Limb (tissue), 2 donors: Measurements from ENCODE around the gene MORN5.

ENCODE experiments used
- DNase-seq, 2 donors: peaks; one replicate each; pipeline ENCODE4 v3.0.0-alpha.2; 2016; ENCODE audit errors: extremely low spot score in 2 of 2

MORN5 gene

DNA sequence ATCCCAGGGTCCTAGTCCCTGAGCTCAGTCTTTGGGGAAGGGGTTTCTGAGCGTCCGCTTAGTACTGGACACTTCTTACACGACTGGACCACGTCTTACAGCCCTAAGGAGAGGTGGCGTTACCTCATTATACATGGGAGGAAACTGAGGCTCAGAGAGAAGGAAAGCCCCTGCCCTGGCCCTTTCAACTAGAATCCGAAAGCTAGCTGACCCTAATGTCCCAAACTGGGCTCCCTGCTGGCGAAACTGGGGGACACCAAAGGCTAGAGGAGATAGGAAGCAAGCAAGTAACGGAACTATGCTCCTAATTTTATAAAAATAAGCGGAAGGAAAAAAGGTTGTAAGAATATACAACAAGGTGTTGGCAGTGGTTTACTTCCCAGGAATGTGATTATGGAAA, 54.8 kb downstream of the MORN5 start:
- DNase-seq = no peak

DNA sequence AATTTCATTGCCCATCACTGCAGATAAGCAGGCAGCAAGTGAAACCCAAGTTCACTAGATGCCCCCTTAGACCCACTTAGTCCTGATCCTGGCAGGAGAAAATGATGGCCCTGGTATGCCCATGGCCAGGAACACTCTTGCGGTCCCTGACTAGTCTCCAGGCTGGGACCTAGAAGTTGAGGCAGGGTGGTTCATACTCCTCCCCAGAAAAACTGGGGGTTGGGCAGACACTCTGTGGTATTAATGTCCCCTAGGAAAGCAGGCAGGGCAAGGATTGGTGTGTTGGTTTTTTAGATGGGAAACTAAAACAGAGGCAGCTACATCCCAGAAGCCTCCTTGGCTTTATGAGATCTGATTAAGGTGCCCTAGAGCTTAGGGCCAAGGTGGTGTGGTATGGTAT, 56.0 kb downstream of the MORN5 start:
- no peak for DNase-seq

DNA sequence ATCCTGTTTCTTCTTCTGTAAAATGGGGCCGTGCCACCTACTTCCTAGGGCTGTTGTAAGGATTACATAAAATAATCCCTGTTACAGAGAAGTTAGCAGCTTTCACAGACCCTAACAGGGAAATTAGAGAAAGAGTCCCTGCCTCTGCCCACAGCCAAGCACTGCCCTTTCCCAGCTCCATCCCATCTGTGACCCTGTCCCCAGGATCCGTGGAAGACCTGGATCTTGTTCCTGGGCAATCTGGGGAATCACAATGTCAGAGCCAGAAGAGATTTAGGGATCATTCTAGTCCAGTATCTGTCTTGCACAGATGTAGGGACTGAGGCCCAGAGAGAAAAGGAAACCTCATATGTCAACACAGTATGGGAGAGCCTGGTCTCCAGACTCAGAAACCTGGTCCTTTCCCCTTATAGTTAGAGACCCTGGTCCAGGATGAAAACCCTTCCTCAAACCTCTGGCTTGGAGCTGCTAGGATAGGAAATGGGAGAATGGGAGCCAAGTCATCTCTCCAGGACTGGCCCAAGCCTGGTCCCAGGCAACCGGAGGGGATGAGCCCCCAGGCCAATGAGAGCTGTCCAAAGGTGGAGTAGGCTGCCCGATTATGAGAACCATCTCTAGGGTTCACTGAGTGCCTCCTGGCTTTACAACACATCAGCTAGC, 56.6 kb downstream of the MORN5 start:
- no peak for DNase-seq

DNA sequence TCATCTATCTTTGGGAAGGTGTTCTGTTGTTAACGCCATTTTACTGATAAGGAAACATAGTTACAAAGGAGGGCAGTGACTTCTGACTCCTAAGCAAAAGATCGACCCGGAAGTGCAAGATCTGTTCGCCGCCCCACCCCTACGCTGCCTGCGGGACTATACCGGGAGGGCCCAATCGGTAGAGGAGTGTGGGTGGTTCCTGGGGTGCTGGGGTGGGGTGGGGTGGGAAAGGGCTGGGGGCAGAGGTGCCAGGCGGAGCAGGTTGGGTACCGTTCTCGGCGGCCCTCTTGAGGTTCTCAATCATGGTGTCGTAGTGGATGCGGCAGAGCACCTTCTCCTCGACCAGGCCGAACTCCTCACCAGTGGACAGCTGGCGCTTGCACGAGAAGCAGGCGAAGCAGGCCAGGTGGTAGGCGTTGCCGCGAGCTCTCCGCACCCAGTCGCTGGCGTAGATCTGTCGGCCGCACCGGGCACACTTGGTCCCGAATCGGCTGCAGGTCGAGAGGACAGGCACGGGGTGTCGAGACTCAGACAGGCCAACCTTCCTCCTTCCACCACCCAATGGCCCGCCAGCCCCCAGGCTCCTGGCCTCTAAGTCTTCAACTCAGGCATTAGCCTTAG, 57.2 kb downstream of the MORN5 start:
- DNase-seq = no peak

DNA sequence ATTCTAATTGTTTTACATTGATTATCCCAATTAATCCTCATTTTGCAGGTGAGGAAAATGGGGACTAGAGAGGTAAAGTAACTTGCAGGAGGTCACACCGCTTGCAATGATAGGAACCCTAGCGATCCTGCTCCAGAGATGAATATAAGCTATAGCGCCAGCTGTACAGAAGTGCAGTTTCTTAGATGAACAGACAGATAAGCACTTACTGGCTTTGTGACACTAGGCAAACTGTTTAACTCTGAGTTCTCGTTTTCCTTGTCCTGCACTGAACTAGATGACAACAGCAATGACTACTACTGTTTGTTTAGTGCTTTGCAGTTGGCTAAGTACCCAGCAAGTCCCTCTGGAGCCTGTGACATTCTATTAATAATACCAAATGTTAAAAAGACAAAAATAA, 57.9 kb downstream of the MORN5 start:
- no peak for DNase-seq

DNA sequence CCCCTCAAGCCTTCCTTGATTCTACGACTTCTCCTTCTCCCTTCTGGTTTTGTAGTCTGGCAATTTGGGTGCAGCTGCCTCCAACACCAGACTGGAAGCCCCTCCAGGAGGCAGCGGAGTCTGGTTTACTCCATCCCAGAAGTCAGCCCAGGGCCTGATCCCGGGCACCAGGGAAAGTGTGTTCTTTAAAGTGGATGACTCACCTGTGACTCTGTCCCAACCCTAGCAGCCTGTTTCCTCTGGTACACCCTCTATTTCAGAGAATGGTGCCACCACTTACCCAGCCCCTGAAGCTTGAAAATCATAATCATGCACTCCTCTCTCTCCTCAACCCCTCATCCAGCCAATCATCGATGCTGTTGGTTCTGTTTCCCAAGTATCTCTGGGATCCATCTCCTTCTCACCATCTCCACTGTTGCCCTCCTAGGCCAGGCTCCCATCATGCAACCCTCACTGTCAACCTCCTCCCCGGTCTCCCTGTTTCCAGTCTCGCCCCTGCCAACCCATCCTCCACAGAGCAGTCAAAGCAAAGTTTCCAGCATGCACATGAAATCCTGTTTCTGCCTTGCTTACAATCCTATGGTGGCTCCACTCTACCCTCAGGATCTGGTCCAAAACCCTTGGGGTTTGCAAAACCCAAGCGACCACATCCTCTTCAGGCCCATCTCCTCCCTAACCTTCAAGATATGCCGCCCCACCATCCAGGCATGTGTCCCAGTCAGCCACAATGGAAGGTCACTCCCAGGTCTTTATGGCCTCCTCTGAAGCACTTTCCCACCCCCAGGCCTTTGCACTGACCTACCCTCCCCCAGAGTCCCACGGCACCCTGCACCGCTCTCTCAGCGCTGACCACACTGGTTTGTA, 58.6 kb downstream of the MORN5 start:
- no peak for DNase-seq

DNA sequence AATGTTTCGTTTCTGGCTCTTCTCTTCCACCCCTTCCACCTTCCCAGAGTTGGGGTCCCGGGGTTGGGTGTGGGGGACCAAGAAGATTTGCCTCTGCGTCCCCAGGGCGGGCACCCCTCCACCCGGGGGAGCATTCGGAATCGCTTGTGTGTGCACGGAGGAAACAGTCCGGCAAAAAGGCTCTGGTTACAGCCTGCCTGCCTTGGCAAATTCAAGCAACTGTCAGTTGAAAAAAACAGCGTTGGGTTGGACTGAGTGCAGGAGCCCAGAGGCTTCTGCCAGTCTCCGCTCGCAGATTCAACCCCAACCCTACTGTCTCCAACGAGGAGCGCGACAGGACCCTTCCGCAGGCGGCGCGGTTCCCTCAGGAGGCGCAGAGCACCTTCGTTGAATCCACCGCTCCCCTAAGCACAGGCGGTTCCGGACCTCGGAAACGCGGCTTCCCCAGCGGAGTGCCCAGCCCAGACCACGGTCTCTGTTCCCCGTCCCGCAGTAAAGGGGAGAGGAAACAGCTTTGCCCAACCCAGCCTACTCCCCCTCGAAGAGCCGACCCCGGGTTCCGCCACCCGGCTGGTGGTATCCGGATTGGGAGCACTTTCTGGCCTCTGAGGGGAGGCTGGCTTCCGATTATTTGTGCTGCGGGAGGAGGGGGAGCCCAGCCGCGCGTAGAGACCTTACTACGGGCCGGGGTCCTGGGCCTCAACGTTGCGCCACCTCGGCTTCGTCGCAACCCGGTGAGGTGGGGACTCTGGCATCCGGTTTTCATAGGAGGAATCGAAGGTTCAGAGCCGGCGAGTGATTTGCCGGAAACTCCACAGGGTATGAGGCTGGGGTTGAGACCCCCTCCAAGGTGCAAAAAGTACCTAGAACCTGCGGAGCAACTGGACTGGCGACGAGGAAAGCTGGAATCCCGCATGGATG, 59.5 kb downstream of the MORN5 start:
- no peak for DNase-seq

DNA sequence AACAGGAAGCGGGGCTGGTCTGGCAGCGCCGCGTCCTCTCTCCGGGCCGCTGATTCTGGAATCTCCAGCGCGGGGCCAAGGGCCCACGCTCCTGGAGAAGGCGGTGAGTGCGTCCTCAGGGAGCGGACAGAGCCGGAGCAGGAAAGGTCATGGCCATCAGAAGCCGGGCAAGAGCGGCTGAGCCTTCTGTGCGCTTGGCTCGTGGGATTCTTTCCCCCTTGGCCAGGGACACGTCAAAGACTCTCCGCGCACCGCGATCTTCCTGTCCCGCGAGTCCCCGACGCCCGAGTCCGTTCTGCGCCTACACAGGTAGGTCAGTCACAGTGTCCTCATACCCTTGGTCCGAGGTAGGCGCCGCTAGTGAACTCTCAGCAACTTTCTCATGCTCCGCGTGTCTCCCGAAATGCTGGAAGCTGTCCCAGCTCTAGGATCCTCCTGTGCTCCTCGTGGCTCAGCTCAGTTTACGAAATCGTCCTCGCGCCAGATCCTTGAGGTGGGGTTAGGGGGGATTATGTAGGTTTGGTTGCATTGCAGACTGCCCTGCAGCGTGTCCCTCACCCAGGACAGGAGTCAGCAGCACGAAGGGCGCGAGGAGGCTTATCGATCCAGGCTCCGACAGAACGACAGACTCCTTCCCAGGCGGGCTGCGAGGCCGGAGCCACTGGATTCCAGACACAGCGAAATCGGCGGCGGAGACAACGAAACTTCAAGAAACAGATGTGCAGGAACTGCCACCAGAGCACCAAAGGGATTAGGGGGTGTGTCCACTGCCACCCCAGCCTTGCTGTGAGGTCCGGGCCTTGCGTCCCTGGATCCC, 60.4 kb downstream of the MORN5 start:
- peak in 1 of 2 donors; percentile 69 for DNase-seq

DNA sequence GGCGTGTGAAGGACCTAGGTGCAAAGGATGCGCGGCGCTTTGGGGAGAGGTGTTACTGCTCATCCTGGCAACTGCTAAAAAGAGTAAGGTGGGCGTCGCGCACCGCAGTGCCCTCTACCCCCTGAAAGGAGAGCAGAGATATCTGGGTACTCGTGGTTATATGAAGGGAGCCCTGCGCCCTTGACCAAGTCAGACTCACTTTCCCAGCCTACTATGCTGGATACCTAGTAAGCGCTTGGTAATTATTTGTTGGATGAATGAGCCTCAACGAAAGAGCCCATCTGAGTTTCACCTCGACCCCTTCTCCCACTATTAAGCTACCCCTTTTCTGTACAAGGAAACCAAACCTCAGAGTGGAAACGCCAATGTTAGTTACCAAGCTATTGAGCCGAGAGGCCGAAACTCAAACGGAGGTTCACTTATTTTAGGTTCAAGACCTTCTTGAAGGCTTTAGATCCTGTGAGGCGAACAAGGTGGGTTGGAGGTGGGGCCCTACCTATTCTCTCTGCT, 61.0 kb downstream of the MORN5 start:
- DNase-seq = no peak

DNA sequence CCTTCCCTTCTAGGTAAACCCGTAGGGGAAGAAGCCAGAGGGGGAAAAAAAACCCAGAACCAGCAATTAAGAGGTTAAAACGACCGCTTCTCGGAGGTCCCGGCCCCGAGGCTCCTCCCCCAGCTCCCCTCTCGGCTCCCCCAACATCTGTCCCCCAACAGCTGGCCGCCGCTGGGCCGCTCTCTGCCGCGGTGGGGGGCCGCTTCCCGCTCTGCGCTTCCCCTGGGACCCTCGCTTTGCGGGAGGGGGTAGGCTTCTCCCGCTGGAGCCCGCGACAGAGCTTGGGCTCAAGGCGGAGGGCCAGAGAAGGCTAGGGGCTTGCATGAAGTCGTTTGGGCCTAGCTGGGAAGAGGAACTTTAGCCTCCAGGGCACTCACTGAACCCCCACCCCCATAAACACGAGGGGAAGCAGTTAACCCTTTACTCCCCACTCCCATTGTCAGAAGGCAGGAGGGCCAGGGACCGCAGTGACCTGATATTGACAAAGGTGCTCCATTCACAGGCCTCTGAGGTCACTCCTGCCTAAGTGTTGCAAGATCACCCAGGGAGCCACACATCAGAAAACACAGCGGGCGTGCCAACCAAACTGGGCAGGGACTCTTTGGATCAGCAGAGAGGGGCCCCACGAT, 61.6 kb downstream of the MORN5 start:
- DNase-seq = peak in 1 of 2 donors; percentile 72

DNA sequence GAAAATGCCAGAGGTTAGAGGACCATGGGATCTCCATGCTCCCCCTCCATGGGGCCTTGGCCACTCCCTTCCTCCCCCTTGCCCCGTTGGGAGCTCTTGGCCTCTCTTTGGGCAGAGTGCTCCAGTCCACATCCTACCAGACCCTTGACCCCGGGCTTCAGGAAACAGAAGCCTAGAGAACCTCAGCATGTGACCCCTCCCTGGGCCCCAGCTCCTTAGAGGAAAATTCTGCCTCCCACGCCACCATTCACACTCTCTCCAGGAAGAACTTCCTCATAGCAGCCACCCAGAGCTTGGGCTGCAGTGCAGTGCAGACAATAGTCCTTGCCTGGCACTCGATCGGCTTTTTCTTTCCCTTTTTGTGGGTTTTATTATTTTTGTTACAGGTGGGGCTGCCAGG, 63.1 kb downstream of the MORN5 start:
- no peak for DNase-seq

DNA sequence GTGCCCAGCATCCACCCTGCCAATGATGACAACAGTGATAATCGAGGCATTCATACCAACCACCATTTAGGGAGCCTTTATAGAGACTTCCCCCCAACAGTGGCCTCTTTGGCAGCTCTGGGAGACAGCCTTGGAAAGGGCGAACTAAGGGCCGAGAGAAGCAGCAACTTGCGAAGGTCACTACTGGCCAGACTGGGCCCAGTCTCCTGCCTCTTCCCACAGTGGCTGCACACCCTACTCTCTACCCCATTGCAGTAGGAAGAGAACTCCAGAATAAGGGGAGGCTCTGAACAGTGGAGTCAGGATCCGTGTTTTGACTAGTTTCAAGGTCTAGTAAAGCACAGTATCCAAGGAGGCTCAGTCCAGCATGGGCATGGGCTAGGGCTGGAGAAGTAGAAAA, 63.7 kb downstream of the MORN5 start:
- no peak for DNase-seq

DNA sequence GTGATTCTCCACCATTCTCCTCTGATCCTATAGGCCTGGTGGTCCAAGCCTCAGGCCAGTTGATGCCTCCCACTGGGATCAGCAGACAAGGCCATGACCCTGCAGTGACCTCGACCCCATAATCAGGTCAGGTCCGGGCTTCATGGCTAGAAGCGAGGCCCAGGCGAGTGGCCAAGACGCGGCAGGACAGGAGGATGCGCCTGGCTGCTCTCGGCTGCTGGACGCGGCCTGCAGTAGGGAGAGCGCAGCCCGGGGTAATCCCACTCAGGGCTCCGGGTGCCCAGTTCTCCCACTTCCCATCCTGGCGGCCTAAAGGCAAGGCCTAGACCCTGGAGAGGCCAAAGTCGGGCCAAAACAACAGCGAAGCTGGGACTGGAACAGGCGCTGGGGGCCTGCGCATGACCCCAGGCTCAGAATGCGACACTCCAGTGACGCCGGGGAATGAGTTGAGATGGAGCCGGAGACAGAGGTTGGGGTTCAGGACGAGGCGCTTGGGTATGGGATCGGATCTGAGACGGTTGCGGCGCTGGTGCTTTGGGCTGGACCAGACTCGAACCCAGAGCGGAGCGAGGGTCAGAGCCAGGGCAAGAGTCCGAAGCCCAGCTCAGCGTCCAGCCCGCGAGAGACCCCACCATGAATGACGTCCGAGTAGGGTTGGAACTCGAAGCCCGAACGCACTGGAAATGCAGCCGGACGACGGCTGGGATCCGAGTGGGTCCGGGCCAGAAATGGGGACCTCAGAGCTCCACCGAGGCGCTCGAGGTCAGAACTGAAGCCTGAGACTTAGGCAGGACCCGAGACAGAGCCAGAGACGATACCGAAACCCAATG, 65.8 kb downstream of the MORN5 start:
- no peak for DNase-seq

DNA sequence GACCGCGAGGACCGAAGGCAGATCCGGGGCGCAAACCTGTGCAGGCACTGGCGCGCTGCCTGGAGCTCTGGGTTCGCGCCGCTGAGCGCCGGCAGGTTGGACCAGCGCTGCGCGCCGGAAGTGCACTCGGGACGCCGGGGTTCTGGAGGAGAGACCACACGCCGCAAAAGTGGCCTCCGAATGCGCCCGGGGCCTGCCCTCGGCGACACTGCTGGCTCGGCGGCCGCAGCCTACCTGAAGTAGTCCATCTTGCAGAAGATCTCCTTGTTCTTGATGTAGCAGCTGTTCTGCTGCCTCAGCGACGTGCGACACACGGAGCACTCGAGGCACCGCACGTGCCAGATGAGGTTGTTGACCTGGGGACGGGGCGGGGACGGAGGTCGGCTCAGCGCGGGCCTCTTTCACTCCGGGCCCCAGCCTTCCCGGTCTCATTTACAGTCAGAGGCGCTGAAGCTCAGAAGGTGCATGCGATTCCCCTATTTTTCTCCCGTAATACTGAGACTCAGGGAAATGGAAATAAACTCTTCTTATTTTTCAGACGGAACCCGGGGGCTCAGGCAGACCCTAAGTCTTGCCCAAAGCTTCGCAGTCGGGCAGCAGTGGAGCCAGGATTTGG, 66.5 kb downstream of the MORN5 start:
- peak in 1 of 2 donors; percentile 34 for DNase-seq

DNA sequence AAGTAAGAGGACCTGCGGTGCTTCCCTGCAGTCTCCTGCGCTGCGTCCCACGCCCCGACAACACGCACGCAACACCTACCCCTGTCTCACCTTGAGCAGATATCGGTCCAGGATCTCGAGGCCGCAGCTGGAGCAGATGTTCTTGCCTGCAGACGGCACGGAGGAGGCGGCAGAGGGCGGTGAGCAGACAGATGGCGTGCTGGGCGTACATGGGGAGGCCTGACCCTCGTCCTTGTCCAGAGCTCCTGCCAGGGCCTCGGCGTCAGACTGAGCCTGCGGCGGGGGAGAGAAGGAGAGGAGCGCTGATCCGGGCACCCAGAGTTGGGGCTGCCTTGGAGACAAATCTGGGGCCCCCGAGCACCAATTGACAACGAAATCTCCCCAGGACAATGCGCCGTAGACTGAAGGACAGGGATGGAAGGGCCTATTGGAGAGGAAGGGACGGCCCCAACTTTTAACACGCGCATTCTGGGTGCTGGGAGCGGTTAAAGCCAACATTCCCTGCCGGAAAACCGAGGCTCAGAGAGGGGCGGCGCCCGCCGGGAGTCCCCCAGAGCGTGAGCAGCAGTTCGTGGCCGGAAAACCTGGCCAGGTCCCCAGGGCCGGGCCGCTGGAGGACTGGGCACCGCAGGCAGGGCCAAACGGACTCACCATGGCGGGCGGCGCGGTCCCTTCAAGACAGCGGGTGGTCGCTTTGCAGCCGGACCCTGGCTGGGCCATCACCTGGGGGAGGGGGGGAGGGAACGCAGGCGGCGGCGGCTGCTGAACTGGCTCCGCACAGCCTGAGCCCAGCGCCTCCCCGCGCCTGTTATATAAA, 67.3 kb downstream of the MORN5 start:
- peak in 1 of 2 donors; percentile 47 for DNase-seq

DNA sequence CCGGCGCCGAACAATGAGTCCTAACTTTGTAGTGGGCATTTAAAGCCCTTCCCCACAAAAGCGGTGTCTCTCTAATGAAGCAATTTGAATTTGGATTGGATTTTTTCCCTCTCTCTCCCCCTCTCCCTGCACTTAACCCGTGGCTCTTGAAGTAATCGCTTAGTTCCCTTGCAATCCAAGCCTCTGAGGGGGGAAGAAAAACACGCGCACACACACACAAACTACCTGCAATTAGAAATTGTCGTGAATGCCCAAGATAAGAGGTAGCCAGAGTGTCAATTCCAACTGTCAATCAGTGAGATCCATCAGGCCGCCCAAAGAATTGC, 67.8 kb downstream of the MORN5 start:
- peak in 1 of 2 donors; percentile 36 for DNase-seq

DNA sequence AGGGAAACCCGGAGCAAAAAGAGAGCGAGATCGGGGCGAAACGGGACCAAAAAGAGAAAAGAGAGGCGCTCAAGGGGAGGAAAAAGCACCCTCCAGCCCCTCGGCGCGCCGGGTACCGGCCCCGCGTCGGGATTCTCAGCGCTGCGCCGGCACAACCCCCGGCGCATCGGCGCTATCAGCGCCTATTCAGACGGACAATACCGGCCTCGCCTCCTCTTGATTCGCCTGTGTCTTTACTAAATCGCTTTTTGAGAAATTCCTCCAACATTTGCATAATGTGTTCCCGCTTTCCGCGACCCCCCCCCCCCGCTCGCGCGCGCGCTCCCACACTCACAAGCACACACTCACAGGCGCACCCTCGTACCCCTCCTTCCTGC, 68.5 kb downstream of the MORN5 start:
- peak in 1 of 2 donors; percentile 48 for DNase-seq
